ENCODE data around the gene AIF1L.

Gene AIF1L

GRCh38 chr9:131126059-131126426, 29.7 kb downstream of the AIF1L start:
- Histone ChIP-seq H4K20me1 (ENCODE audit: low read depth, low read length) (no peaks in the 10 kb centered on the region), H3K9me3 (ENCODE audit: insufficient read depth, low read length) (no peaks in the 10 kb centered on the region), H3K9me2 (replicated peaks; ENCODE audit: insufficient read depth, low read length) (no peaks in the 10 kb centered on the region), H3F3A (ENCODE audit: insufficient read depth) (no peaks in the 10 kb centered on the region; the same call in 1 of the 2 replicates), H3K4me2 (ENCODE audit: low read depth, low read length, poor library complexity, severe bottlenecking) (peak overlapping the region; percentile 56), H3K27me3 (ENCODE audit: low read length) (no peaks in the 10 kb centered on the region), H3K9ac (ENCODE audit: low read length) (peak overlapping the region; percentile 99), H2AFZ (ENCODE audit: low read depth, low read length, severe bottlenecking) (peak overlapping the region; percentile 70), H3K79me2 (ENCODE audit: insufficient read depth, low read length) (peaks cover 29% of the 10 kb centered on the region), H3K27ac (ENCODE audit: low read depth, low read length) (no peak overlapping the region), H3K4me3 (ENCODE audit: insufficient read depth, low read length, poor library complexity, severe bottlenecking) (peak overlapping the region; percentile 98), H3K36me3 (ENCODE audit: low read length) (peaks cover 23% of the 10 kb centered on the region; the same call in 1 of the 2 replicates)
- TF ChIP-seq CTCF (IDR thresholded peaks at IDR 0.05; ENCODE audit: insufficient read depth, low read length, poor library complexity, severe bottlenecking): no peak
- no peak for TF ChIP-seq EZH2phosphoT487 (conservative IDR thresholded peaks at IDR 0.05; ENCODE audit: low read length)

- no peak overlapping the region for H3K9ac ChIP-seq (ENCODE audit: low read length)
- no peaks in the 10 kb centered on the region for H4K20me1 ChIP-seq (ENCODE audit: low read depth, low read length)
- no peaks in the 10 kb centered on the region; the same call in 1 of the 2 replicates for H3F3A ChIP-seq (ENCODE audit: insufficient read depth)
- no peak overlapping the region for H3K27ac ChIP-seq (ENCODE audit: low read depth, low read length)
- peaks cover 29% of the 10 kb centered on the region for H3K79me2 ChIP-seq (ENCODE audit: insufficient read depth, low read length)
- TF ChIP-seq EZH2phosphoT487 (conservative IDR thresholded peaks at IDR 0.05; ENCODE audit: low read length) (no peak), CTCF (IDR thresholded peaks at IDR 0.05; ENCODE audit: insufficient read depth, low read length, poor library complexity, severe bottlenecking) (no peak)
- H3K4me3 ChIP-seq (ENCODE audit: insufficient read depth, low read length, poor library complexity, severe bottlenecking): no peak overlapping the region
- H3K4me2 ChIP-seq (ENCODE audit: low read depth, low read length, poor library complexity, severe bottlenecking): no peak overlapping the region
- H2AFZ ChIP-seq (ENCODE audit: low read depth, low read length, severe bottlenecking): no peak overlapping the region
- no peaks in the 10 kb centered on the region for H3K9me2 ChIP-seq (replicated peaks; ENCODE audit: insufficient read depth, low read length)
- H3K27me3 ChIP-seq (ENCODE audit: low read length): no peaks in the 10 kb centered on the region
- no peaks in the 10 kb centered on the region for H3K9me3 ChIP-seq (ENCODE audit: insufficient read depth, low read length)
- peaks cover 40% of the 10 kb centered on the region; the same call in 1 of the 2 replicates for H3K36me3 ChIP-seq (ENCODE audit: low read length)
These were observed 32.9 kb downstream of the AIF1L start for GRCh38 chr9:131129183-131129582.

GRCh38 chr9:131138676-131139075, 42.3 kb downstream of the AIF1L start:
- Histone ChIP-seq H3K9me2 (replicated peaks; ENCODE audit: insufficient read depth, low read length) (no peaks in the 10 kb centered on the region), H3K4me2 (ENCODE audit: low read depth, low read length, poor library complexity, severe bottlenecking) (no peak overlapping the region), H4K20me1 (ENCODE audit: low read depth, low read length) (no peaks in the 10 kb centered on the region), H2AFZ (ENCODE audit: low read depth, low read length, severe bottlenecking) (no peak overlapping the region), H3K79me2 (ENCODE audit: insufficient read depth, low read length) (no peaks in the 10 kb centered on the region), H3K27ac (ENCODE audit: low read depth, low read length) (no peak overlapping the region), H3K27me3 (ENCODE audit: low read length) (no peaks in the 10 kb centered on the region), H3K36me3 (ENCODE audit: low read length) (peaks cover 29% of the 10 kb centered on the region; the same call in 1 of the 2 replicates), H3K9me3 (ENCODE audit: insufficient read depth, low read length) (no peaks in the 10 kb centered on the region), H3K9ac (ENCODE audit: low read length) (no peak overlapping the region), H3K4me3 (ENCODE audit: insufficient read depth, low read length, poor library complexity, severe bottlenecking) (no peak overlapping the region), H3F3A (ENCODE audit: insufficient read depth) (no peaks in the 10 kb centered on the region)
- TF ChIP-seq CTCF (IDR thresholded peaks at IDR 0.05; ENCODE audit: insufficient read depth, low read length, poor library complexity, severe bottlenecking) (no peak), EZH2phosphoT487 (conservative IDR thresholded peaks at IDR 0.05; ENCODE audit: low read length) (no peak)
